Measurements from ENCODE around the gene TRIP13.
A peak's percentile ranks its signal among the peaks of the same experiment; 100 is the strongest.
"Not testable (repeated sequence)": the region's sequence is repeated elsewhere in the genome, so short reads cannot be mapped to it uniquely, and the experiment has no call there.

The TRIP13 gene

DNA sequence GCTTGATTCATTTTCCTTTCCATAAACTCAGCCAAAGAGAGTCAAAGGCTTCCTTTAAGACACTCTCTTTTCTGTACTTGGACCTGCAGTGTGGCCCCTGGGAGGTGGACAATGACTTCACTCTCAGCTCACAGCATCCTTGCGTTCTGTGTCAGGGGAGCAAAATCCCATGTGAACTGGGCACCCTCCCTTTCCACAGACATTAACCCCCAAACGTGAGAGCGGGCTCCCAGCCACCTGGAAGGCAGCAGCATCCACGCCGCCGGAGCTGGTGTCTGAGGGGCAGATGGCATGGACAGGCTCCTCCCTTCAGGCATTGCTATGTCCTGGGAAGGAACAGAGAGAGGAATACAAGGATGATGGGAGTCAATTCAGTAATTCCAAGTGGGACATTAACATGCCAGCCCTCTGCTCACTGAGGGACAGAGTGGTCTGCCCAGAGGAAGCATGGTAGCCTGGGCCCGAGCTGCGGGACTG is 39.5 kb downstream of the TRIP13 start:
- H3K27me3 ChIP-seq = peaks cover 9 to 26% (median 13%) of the 10 kb centered on the region in 11 experiments
- no peak for TF ChIP-seq Cebpa-rat (IDR thresholded peaks at IDR 0.05)
- H3K36me3 ChIP-seq = no peaks in the 10 kb centered on the region

DNA sequence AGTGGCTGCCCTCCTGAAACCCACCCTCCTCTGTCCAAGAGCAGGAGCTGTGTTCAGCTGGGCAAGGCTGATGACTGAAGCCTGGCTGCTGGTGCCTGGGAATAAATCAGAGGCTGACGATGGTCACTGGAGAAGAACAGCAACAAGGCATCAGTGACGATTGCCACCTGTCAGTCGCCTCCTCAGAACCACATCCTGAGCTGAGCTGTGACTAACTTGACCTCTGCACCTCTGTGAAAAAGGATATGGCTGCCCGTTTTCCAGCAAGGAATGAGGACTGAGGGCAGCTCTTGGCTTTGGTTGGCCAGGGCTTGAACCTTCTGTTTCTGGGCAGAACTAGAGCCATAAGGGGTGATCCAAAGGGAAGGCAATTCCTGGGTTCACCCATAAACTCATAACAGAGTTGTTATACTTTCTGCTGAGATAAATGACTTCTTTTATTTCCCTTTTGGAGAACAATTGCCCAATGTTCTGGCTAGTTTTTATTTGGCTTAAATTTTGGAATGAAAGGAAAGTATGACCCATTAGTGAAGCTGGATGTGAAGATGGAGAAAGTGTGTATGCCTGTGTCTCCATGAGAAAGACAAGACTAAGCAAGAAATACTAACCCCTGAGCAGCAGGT is 40.1 kb downstream of the TRIP13 start:
- H3K27ac ChIP-seq = no peak overlapping the region
- peaks cover 0 to 12% (median 9%) of the 10 kb centered on the region in 11 experiments; a peak in 10 of 22 replicates for H3K9me3 ChIP-seq (replicated peaks in 1 of 11)
- no peaks in the 10 kb centered on the region for H3K36me3 ChIP-seq
- no peak overlapping the region for H3K4me3 ChIP-seq
- no peak for TF ChIP-seq Cebpa-rat (IDR thresholded peaks at IDR 0.05)
- no peaks in the 10 kb centered on the region; a peak in 2 of 22 replicates for H4K20me1 ChIP-seq
- H3K27me3 ChIP-seq = peaks cover 3 to 21% (median 8%) of the 10 kb centered on the region in 11 experiments; a peak in 21 of 22 replicates
- no peak overlapping the region for H3K9ac ChIP-seq
- peaks cover 0 to 6% (median 0%) of the 10 kb centered on the region in 10 experiments; a peak in 3 of 20 replicates for H3K4me1 ChIP-seq
- H3K4me2 ChIP-seq = no peak overlapping the region

More for the DNA sequence above, 39.5 kb downstream of the TRIP13 start:
- Histone ChIP-seq H3K4me3 (no peak overlapping the region), H3K27ac (no peak overlapping the region), H3K4me2 (no peak overlapping the region), H3K9me3 (replicated peaks in 1 of 11) (peaks cover 0 to 12% (median 9%) of the 10 kb centered on the region in 11 experiments; a peak in 10 of 22 replicates), H3K4me1 (peaks cover 0 to 7% (median under 1%) of the 10 kb centered on the region in 10 experiments; a peak in 7 of 20 replicates), H4K20me1 (peaks cover 0 to 4% (median 0%) of the 10 kb centered on the region in 11 experiments; a peak in 4 of 22 replicates), H3K9ac (no peak overlapping the region)

DNA sequence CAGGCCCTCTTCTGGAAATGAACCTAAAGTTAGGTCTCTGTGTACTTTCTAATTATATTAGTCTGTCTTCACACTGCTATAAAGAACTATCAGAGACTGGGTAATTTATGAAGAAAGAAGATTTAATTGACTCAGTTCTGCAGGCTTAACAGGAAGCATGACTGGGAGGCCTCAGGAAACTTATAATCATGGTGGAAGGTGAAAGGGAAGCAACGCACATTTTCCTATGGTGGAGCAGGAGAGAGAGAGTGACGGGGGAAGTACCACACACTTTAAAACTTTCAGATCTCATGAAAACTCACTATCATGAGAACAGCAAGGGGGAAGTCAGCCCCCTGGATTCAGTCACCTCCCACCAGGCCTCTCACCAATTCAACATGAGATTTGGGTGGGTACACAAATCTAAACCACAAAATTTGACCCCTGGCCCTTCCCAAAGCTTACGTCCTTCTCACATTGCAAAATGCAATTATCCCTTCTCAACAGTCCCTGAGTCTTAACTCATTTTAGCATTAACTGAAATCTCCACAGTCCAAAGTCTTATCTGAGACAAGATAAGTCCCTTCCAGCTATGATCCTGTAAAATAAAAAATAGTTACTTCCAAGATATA is 40.7 kb downstream of the TRIP13 start:
- peaks cover 0 to 6% (median 0%) of the 10 kb centered on the region in 10 experiments; a peak in 3 of 20 replicates for H3K4me1 ChIP-seq
- H3K36me3 ChIP-seq = no peaks in the 10 kb centered on the region
- no peak for TF ChIP-seq Cebpa-rat (IDR thresholded peaks at IDR 0.05)
- H3K4me3 ChIP-seq = no peak overlapping the region
- H3K27ac ChIP-seq = no peak overlapping the region
- peaks cover 0 to 5% (median 0%) of the 10 kb centered on the region in 11 experiments; a peak in 2 of 22 replicates for H4K20me1 ChIP-seq
- H3K9ac ChIP-seq = no peak overlapping the region
- peaks cover 0 to 12% (median 9%) of the 10 kb centered on the region in 11 experiments; a peak in 10 of 22 replicates for H3K9me3 ChIP-seq (replicated peaks in 1 of 11)
- no peak overlapping the region for H3K4me2 ChIP-seq
- H3K27me3 ChIP-seq = peaks cover 0 to 16% (median 3%) of the 10 kb centered on the region in 11 experiments; a peak in 11 of 22 replicates

DNA sequence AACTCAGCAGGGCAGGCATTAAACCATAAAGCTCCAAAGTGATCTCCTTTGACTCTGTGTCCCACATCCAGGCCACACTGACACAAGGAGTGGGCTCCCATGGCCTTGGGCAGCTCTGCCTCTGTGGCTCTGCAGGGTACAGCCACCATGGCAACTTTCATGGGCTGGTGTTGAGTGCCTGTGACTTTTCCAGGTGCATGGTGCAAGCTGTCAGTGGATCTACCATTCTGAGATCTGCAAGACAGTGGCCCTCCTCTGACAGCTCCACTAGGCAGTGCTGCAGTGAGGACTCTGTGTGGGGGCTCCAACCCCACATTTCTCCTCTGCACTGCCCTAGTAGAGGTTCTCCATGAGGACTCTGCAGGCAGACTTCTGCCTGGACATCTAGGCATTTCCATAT is 41.3 kb downstream of the TRIP13 start:
- Histone ChIP-seq H3K27me3 (peaks cover 0 to 16% (median 0%) of the 10 kb centered on the region in 11 experiments; a peak in 6 of 22 replicates), H3K9me3 (replicated peaks in 1 of 11) (peaks cover 0 to 12% (median 9%) of the 10 kb centered on the region in 11 experiments; a peak in 10 of 22 replicates)
- not testable (repeated sequence) for H4K20me1 ChIP-seq, H3K4me2 ChIP-seq, H3K9ac ChIP-seq, H3K4me3 ChIP-seq, H3K4me1 ChIP-seq, H3K27ac ChIP-seq, H3K36me3 ChIP-seq

DNA sequence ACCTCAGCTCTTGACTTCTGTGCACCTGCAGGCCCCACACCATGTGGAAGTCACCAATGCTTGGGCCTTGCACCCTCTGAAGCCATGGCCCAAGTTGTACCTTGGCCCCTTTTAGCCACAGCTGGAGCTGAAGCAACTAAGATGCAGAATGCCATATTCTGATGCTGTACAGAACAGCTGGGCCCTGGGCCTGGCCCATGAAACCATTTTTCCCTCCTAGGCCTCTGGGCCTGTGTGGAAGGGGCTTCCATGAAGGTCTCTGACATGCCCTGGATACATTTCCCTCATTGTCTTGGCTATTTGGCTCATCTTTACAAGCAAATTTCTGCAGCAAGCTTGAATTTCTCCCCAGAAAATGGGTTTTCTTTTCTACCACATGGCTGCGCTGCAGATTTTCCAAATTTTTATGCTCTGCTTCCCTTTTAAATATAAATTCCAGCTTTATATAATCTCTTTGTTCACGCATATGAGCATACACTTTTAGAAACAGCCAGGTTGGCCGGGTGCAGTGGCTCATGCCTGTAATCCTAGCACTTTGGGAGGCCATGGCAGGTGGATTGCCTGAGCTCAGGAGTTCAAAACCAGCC is 41.8 kb downstream of the TRIP13 start:
- H3K4me2 ChIP-seq, H3K4me1 ChIP-seq, H4K20me1 ChIP-seq, H3K36me3 ChIP-seq, H3K4me3 ChIP-seq, H3K27ac ChIP-seq, H3K9ac ChIP-seq: not testable (repeated sequence)
- H3K27me3 ChIP-seq = peaks cover 0 to 16% (median 0%) of the 10 kb centered on the region in 11 experiments; a peak in 6 of 22 replicates
- peaks cover 0 to 12% (median 9%) of the 10 kb centered on the region in 11 experiments; a peak in 10 of 22 replicates for H3K9me3 ChIP-seq (replicated peaks in 1 of 11)

DNA sequence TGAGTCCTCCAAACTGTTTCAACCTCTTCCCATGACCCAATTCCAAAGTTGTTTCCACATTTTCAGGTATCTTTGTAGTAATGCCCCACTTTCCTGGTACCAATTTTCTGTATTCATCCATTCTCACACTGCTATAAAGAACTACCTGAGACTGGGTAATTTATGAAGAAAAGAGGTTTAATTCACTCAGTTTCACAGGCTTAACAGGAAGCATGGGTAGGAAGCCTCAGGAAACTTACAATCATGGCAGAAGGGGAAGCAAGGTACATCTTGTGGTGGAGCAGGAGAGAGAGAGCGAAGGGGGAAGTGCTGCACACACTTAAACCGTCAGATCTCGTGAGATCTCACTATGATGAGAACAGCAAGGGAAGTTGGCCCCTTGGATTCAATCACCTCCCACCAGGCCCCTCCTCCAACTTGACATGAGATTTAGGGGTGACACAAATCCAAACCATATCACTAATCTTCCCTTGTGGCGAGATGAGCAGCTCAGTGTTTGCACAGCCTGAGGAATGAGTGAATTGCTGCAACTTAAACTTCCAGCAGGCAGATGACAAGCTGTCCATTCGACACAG is 42.9 kb downstream of the TRIP13 start:
- no peak for TF ChIP-seq Cebpa-rat (IDR thresholded peaks at IDR 0.05)

DNA sequence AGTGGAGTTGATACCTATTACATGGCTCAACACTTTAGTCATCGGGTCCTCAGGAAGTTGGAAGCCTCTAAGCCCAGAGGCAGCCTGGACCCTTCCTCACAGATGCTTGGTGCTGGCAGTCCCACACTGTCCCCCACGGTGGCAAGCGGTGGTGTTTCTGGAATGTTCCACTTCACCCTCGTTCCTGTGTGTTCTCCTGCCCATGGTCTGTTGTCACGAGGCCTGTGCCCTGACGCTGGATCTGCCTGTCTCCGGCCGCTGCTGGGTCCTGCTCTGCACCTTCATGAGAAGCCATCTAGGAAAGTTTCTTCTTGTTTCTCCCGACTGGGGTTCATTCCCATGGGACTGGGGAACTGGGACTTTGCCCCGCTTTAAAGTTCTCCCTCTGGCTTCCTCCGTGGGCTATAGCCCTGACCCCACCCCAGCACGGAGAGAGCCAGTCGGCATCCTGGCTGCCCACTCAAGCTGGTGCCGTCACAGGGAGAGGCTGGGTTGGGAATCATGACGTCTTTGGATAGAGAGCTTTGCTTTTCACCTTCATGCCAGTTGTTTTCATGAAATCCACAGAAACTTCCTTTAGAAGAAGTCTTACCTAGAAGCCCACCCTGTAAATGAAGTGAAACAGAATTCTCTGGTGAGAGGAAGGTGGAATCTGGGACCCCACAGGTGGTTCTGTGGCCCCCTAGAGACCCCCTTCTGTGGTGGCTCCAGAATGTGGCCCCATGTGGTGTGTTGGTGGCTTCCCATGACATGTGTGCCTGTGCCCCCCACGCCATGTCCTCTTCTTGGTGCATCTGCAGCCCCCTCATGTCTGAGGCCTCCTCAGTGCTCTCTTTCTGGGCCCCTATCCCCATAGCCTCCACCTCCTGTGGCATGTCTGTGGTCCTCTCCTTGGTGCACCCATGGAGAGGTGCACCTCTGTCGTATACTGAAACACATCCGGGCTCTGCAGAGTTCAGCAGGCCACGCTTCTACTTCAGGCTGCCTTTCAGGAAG is 43.8 kb downstream of the TRIP13 start:
- H3K4me3 ChIP-seq = no peak overlapping the region
- peaks cover 0 to 18% (median under 1%) of the 10 kb centered on the region in 11 experiments; a peak in 10 of 22 replicates for H3K27me3 ChIP-seq
- peaks cover 0 to 12% (median 9%) of the 10 kb centered on the region in 11 experiments; a peak in 10 of 22 replicates for H3K9me3 ChIP-seq (replicated peaks in 1 of 11)
- peaks cover 0 to 6% (median 0%) of the 10 kb centered on the region in 10 experiments; a peak in 3 of 20 replicates for H3K4me1 ChIP-seq
- no peak overlapping the region for H3K9ac ChIP-seq
- TF ChIP-seq Cebpa-rat (IDR thresholded peaks at IDR 0.05) = no peak
- peaks cover 0 to 5% (median 0%) of the 10 kb centered on the region in 11 experiments; a peak in 3 of 22 replicates for H4K20me1 ChIP-seq
- H3K36me3 ChIP-seq = no peaks in the 10 kb centered on the region
- peak overlapping the region in 4 of 11 experiments; percentile 2 to 20 (median 9); a peak in 4 of 22 replicates for H3K4me2 ChIP-seq
- no peak overlapping the region for H3K27ac ChIP-seq

More for the DNA sequence above, 42.9 kb downstream of the TRIP13 start:
- Histone ChIP-seq H3K27ac (no peak overlapping the region), H3K27me3 (peaks cover 0 to 16% (median 0%) of the 10 kb centered on the region in 11 experiments; a peak in 5 of 22 replicates), H3K36me3 (no peaks in the 10 kb centered on the region), H3K9me3 (replicated peaks in 1 of 11) (peaks cover 0 to 12% (median 9%) of the 10 kb centered on the region in 11 experiments; a peak in 10 of 22 replicates), H3K4me1 (peaks cover 0 to 6% (median 0%) of the 10 kb centered on the region in 10 experiments; a peak in 3 of 20 replicates), H3K9ac (no peak overlapping the region), H3K4me3 (no peak overlapping the region), H3K4me2 (peak overlapping the region in 5 of 11 experiments; percentile 1 to 20 (median 8); a peak in 4 of 22 replicates), H4K20me1 (peaks cover 0 to 5% (median 0%) of the 10 kb centered on the region in 11 experiments; a peak in 3 of 22 replicates)

All from BLaER1 treated with 17β-estradiol and CSF1 and Interleukin-3, amounts not matched to agents 10 nM and 100 nM (cell line).